Smooth muscle cell (in vitro differentiated cells): ENCODE measurements around the gene DAAM1. TPM values are rescaled to one million over a fixed set of nuclear protein-coding genes. Genes with fewer than 3 reads are reported as not detected.

Source experiments
- DNase-seq: peaks from one replicate; lab custom pipeline; 2025; ENCODE audit not compliant: unreplicated experiment; lab: John Stamatoyannopoulos, UW
- H2AFZ ChIP-seq: fragments of 200-600 bp; sonication (generic); 2 replicates; pipeline ENCODE4 v1.6.0; 2016; ENCODE audit warnings: antibody characterized with exemption, low read depth, mild to moderate bottlenecking
- H3F3A ChIP-seq: fragments of 200-600 bp; sonication (generic); 2 replicates; pipeline ENCODE4 v1.6.0; 2017; ENCODE audit warnings: antibody characterized with exemption, low read depth
- H3K27ac ChIP-seq: fragments of 200-600 bp; sonication (generic); 2 replicates; pipeline ENCODE4 v1.5.1; 2016; ENCODE audit warnings: low read depth, mild to moderate bottlenecking
- H3K27me3 ChIP-seq: fragments of 200-600 bp; sonication (generic); 2 replicates; pipeline ENCODE4 v1.6.1; 2016; ENCODE audit warnings: low read depth, mild to moderate bottlenecking
- H3K36me3 ChIP-seq: fragments of 200-600 bp; sonication (generic); 2 replicates; pipeline ENCODE4 v1.5.1; 2016; ENCODE audit warnings: low read depth
- H3K4me1 ChIP-seq: fragments of 200-600 bp; sonication (generic); 2 replicates; pipeline ENCODE4 v1.5.1; 2016; ENCODE audit warnings: low read depth
- H3K4me2 ChIP-seq: fragments of 200-600 bp; sonication (generic); 2 replicates; pipeline ENCODE4 v1.6.0; 2016; ENCODE audit warnings: mild to moderate bottlenecking
- H3K4me3 ChIP-seq: fragments of 200-600 bp; sonication (generic); 2 replicates; pipeline ENCODE4 v1.5.1; 2016; ENCODE audit warnings: mild to moderate bottlenecking
- H3K79me2 ChIP-seq: fragments of 200-600 bp; sonication (generic); 2 replicates; pipeline ENCODE4 v1.6.0; 2016; ENCODE audit warnings: low read depth, mild to moderate bottlenecking
- H3K9ac ChIP-seq: fragments of 200-600 bp; sonication (generic); 2 replicates; pipeline ENCODE4 v1.6.0; 2016; ENCODE audit warnings: low read depth
- H3K9me3 ChIP-seq: fragments of 200-600 bp; sonication (generic); replicated peaks from 2 replicates; pipeline ENCODE4 v1.5.1; 2016; ENCODE audit warnings: low read depth
- H4K20me1 ChIP-seq: fragments of 200-600 bp; sonication (generic); 2 replicates; pipeline ENCODE4 v1.6.0; 2016; ENCODE audit warnings: low read depth
- CTCF ChIP-seq: fragments of 200-600 bp; sonication (generic); IDR thresholded peaks from 2 replicates; pipeline ENCODE4 v1.5.1; 2017; ENCODE audit warnings: borderline replicate concordance, mild to moderate bottlenecking, antibody characterized with exemption; ENCODE audit not compliant: insufficient read depth, poor library complexity, severe bottlenecking
- WGBS: methylation state at CpG from one replicate; pipeline ENCODE4 v1.1.7; 2016; ENCODE audit warnings: low lambda C conversion rate; 5-methylcytosine and 5-hydroxymethylcytosine counted together
- polyA plus RNA-seq: library from polyadenylated mRNA; unstranded; fragments of >200 nt; fragmentation: Nextera tagmentation; extraction: Ambion mirVana; gene quantifications from 2 replicates; pipeline ENCODE4 v1.2.1, GENCODE V29; 2016
- total RNA-seq: library from RNA; depleted of rRNA; stranded (reverse); fragments of >200 nt; gene quantifications from 2 replicates; pipeline ENCODE4 v1.2.3, GENCODE V29; 2014

The DAAM1 gene
- total and polyA plus RNA-seq, 2 experiments from 2014 or later = 10.9 to 46.4 TPM

- H3K27ac ChIP-seq = peak overlapping the region; percentile 61
- no peaks in the 10 kb centered on the region for H3K27me3 ChIP-seq
- peaks cover 11% of the 10 kb centered on the region for H3K4me1 ChIP-seq
- DNase-seq = no peak
- WGBS = under 1% methylated on average over 41 of the region's 43 CpGs
- H3K9me3 ChIP-seq = no peaks in the 10 kb centered on the region
- TF ChIP-seq CTCF = no peak
- H3K9ac ChIP-seq = peak overlapping the region; percentile 66
- H3K36me3 ChIP-seq = no peaks in the 10 kb centered on the region
- peaks cover 25% of the 10 kb centered on the region for H3K79me2 ChIP-seq
- H4K20me1 ChIP-seq = peaks cover 24% of the 10 kb centered on the region
- H3K4me3 ChIP-seq = peak overlapping the region; percentile 92
- peak overlapping the region; percentile 77 for H2AFZ ChIP-seq
- no peaks in the 10 kb centered on the region for H3F3A ChIP-seq
- H3K4me2 ChIP-seq = peak overlapping the region; percentile 92
These were observed 536 bp upstream of the DAAM1 start for GRCh38 chr14:59187802-59188460.

GRCh38 chr14:59189091-59189785, 771 bp downstream of the DAAM1 start:
- H3K79me2 ChIP-seq = peaks cover 38% of the 10 kb centered on the region
- WGBS = 2% methylated on average over 34 of the region's 51 CpGs
- H4K20me1 ChIP-seq = peaks cover 36% of the 10 kb centered on the region
- no peaks in the 10 kb centered on the region for H3K9me3 ChIP-seq
- H3K4me1 ChIP-seq = peaks cover 11% of the 10 kb centered on the region
- H3K27ac ChIP-seq = peak overlapping the region; percentile 91
- H3F3A ChIP-seq = no peaks in the 10 kb centered on the region
- peak overlapping the region; percentile 91 for H3K9ac ChIP-seq
- no peaks in the 10 kb centered on the region for H3K36me3 ChIP-seq
- peak; percentile 73 for DNase-seq
- no peaks in the 10 kb centered on the region for H3K27me3 ChIP-seq
- peak overlapping the region; percentile 92 for H3K4me3 ChIP-seq
- H2AFZ ChIP-seq = peak overlapping the region; percentile 94
- TF ChIP-seq CTCF = no peak
- peak overlapping the region; percentile 96 for H3K4me2 ChIP-seq

GRCh38 chr14:59189786-59190368, 1.4 kb downstream of the DAAM1 start:
- H3K4me3 ChIP-seq = peak overlapping the region; percentile 92
- no peaks in the 10 kb centered on the region for H3K27me3 ChIP-seq
- no peaks in the 10 kb centered on the region for H3K36me3 ChIP-seq
- H2AFZ ChIP-seq = peak overlapping the region; percentile 94
- H3F3A ChIP-seq = no peaks in the 10 kb centered on the region
- H3K9ac ChIP-seq = peak overlapping the region; percentile 91
- peak overlapping the region; percentile 96 for H3K4me2 ChIP-seq
- H3K27ac ChIP-seq = peak overlapping the region; percentile 91
- H4K20me1 ChIP-seq = peaks cover 43% of the 10 kb centered on the region
- H3K79me2 ChIP-seq = peaks cover 45% of the 10 kb centered on the region
- no peaks in the 10 kb centered on the region for H3K9me3 ChIP-seq
- peaks cover 11% of the 10 kb centered on the region for H3K4me1 ChIP-seq
- 1% methylated on average over 25 of the region's 25 CpGs for WGBS
- TF ChIP-seq CTCF = no peak
- DNase-seq = peak; percentile 17
